Kidney (tissue), 14 donors: ENCODE measurements around the gene DYRK3. TPM values are rescaled to one million over a fixed set of nuclear protein-coding genes. Genes with fewer than 3 reads are reported as not detected.

Experiments
- DNase-seq, 5 donors: peaks; one replicate each; pipeline ENCODE4 v3.0.0-alpha.2; 2013 to 2020
- FAIRE-seq: peaks from 2 replicates; lab custom pipeline; 2012; peaks lifted over from hg19 to GRCh38; lab: Jason Lieb, UNC
- H3K27ac ChIP-seq, 2 donors: one replicate each; pipeline ENCODE4 v1.7.0; 2013; ENCODE audit warnings: low read depth in 2 of 2, low read length in 2 of 2, inconsistent platforms in 1 of 2
- H3K27me3 ChIP-seq: one replicate; pipeline ENCODE4 v1.7.1; 2013; ENCODE audit warnings: low read length, inconsistent platforms; ENCODE audit not compliant: control insufficient read depth, insufficient read depth
- H3K36me3 ChIP-seq, 3 donors: one replicate each; pipeline versions ENCODE4 v1.7.0 to v1.7.1; 2013; ENCODE audit warnings: low read length in 3 of 3, control low read depth in 1 of 3, inconsistent platforms in 1 of 3; ENCODE audit not compliant: insufficient read depth in 3 of 3, control insufficient read depth in 2 of 3
- H3K4me1 ChIP-seq, 3 donors: one replicate each; pipeline versions ENCODE4 v1.7.0 to v1.7.1; 2013; ENCODE audit warnings: low read length in 3 of 3, inconsistent platforms in 1 of 3, low read depth in 1 of 3; ENCODE audit not compliant: control insufficient read depth in 2 of 3, insufficient read depth in 2 of 3
- H3K4me3 ChIP-seq, 3 donors: one replicate each; pipeline versions ENCODE4 v1.7.0 to v1.8.1; 2013; ENCODE audit warnings: low read length in 3 of 3, control low read depth in 1 of 3, inconsistent platforms in 1 of 3
- H3K9ac ChIP-seq, 3 donors: one replicate each; pipeline versions ENCODE4 v1.7.0 to v1.7.1; 2013; ENCODE audit warnings: low read length in 3 of 3, control low read depth in 1 of 3, inconsistent platforms in 1 of 3
- H3K9me3 ChIP-seq, 3 donors: one replicate each; pipeline versions ENCODE4 v1.7.0 to v1.7.1; 2013; ENCODE audit warnings: low read length in 3 of 3, control low read depth in 1 of 3, inconsistent platforms in 1 of 3; ENCODE audit not compliant: control insufficient read depth in 2 of 3, insufficient read depth in 1 of 3
- CTCF ChIP-seq: IDR thresholded peaks from 3 replicates; pipeline ENCODE4 v1.5.1; 2012; ENCODE audit warnings: mild to moderate bottlenecking, moderate library complexity, borderline replicate concordance; ENCODE audit not compliant: insufficient read depth; ENCODE audit errors: extremely low read depth
- intact Hi-C: fragments of 100-400 bp; cut with DNase I; formaldehyde crosslinking; loops from one replicate; pipeline ENCODE4 v1.11.1; 2022
- polyA plus RNA-seq: library from polyadenylated mRNA; stranded (reverse); fragments of 350-450 nt; fragmentation: Illumina TruSeq; extraction: RNeasy Lipid Tissue Mini Kit (QIAGEN cat#74804); gene quantifications from one replicate; pipeline ENCODE4 v1.2.3, GENCODE V29; 2014; ENCODE audit warnings: low read depth, low replicate concordance; ENCODE audit not compliant: insufficient read depth
- total RNA-seq: library from RNA; stranded (reverse); fragmentation: NEBNext Ultra II Directional; extraction: Animal tissue kit (Norgen Biotek cat#: 25700); gene quantifications from one replicate; pipeline ENCODE4 v1.2.1, GENCODE V29; 2021
- donor health status: control.
- donor health status: control.
- donor health status: control.
- donor health status: control.
- donor health status: control.
- donor health status: DM: yes; HTN: yes; CAD: no.
- donor health status: Normal renal cell carcinoma (clear cell type).

Gene DYRK3
- total and polyA plus RNA-seq, 2 donors from 2014 or later, result 3.5 to 12.7 TPM

- H3K4me3 ChIP-seq, result no peak overlapping the region
- H3K4me1 ChIP-seq, result peaks cover 0 to 9% (median 6%) of the 10 kb centered on the region in 3 donors
- FAIRE-seq, result no peak
- no peaks in the 10 kb centered on the region for H3K36me3 ChIP-seq
- TF ChIP-seq CTCF, result peak; percentile 69
- H3K9ac ChIP-seq, result no peak overlapping the region
- intact Hi-C loops, result no loop called here
- no peaks in the 10 kb centered on the region for H3K27me3 ChIP-seq
- no peaks in the 10 kb centered on the region for H3K9me3 ChIP-seq
- H3K27ac ChIP-seq, result no peak overlapping the region
- peak in 4 of 5 donors; percentile 77 to 96 (median 84) for DNase-seq
Observed at GRCh38 chr1:206631085-206631509, 4.2 kb upstream of the DYRK3 start.

GRCh38 chr1:206633708-206634121 lies 1.6 kb upstream of the DYRK3 start:
- DNase-seq, result peak in 1 of 5 donors; percentile 19
- Histone ChIP-seq H3K4me3 (no peak overlapping the region), H3K27ac (no peak overlapping the region), H3K27me3 (no peaks in the 10 kb centered on the region), H3K9me3 (no peaks in the 10 kb centered on the region), H3K4me1 (peaks cover 0 to 11% (median 6%) of the 10 kb centered on the region in 3 donors), H3K9ac (no peak overlapping the region), H3K36me3 (no peaks in the 10 kb centered on the region)
- TF ChIP-seq CTCF, result no peak
- FAIRE-seq, result no peak
- intact Hi-C loops, result no loop called here

- Histone ChIP-seq H3K36me3 (no peaks in the 10 kb centered on the region), H3K9me3 (no peaks in the 10 kb centered on the region), H3K9ac (peak overlapping the region; percentile 6 to 72 (median 53)), H3K27me3 (no peaks in the 10 kb centered on the region), H3K27ac (peak overlapping the region; percentile 76 to 79), H3K4me3 (peak overlapping the region; percentile 62 to 79 (median 70)), H3K4me1 (peaks cover 0 to 11% (median 6%) of the 10 kb centered on the region in 3 donors)
- TF ChIP-seq CTCF, result peak; percentile 90
- FAIRE-seq (no peak), DNase-seq (peak; percentile 84 to 97 (median 93))
- intact Hi-C loops, result no loop called here
Observed at GRCh38 chr1:206634365-206635079, 814 bp upstream of the DYRK3 start.
